HG02759 (cell line): ENCODE data around the gene ECM2.

Source experiments
- ATAC-seq: cut with Tn5 transposase; IDR thresholded peaks from one replicate; pipeline ENCODE4 v1.9.1; 2021; ENCODE audit warnings: mild to moderate bottlenecking, moderate library complexity; ENCODE audit not compliant: unreplicated experiment

Gene ECM2

DNA sequence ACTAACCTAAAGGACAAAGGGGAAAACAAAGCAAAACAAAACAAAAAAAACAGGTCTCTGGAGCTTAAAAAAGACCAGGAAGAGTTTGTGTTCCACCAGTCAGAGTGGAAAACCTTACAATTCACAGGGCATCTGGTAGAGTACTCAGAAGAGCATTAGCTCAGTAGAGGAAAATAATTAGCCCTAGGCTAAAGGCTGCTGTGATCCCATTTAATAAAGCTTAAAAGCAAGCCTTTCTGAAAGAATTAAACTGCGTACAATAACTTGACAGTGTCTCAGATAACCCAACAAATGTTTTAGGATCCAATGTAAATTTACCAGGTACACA, 7.3 kb downstream of the ECM2 start:
- no peak for ATAC-seq

GRCh38 chr9:92527832-92528521, 7.8 kb downstream of the ECM2 start:
- no peak for ATAC-seq

DNA sequence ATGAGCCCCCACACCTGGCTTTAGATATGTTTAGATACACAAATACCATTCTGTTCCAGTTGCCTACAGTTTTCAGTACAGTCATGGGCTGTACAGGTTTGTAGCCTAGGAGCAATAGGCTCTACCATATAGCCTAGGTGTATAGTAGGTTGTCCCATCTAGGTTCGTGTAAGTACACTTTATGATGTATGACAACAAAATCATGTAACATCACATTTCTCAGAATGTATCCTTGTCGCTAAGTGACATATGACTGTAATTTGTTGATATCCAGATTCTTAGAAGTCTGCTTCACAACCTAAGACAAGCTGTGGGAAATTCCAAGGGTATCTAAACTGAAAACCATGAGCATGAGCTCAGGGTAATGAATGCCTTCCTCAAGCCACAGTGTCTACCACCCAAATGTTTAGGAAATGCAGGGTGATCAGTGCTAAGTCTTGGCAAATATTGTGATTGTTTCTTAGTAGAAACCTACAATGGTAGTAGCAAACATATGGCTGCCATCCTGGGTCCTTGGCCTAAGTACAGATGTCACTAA, 8.4 kb downstream of the ECM2 start:
- no peak for ATAC-seq

DNA sequence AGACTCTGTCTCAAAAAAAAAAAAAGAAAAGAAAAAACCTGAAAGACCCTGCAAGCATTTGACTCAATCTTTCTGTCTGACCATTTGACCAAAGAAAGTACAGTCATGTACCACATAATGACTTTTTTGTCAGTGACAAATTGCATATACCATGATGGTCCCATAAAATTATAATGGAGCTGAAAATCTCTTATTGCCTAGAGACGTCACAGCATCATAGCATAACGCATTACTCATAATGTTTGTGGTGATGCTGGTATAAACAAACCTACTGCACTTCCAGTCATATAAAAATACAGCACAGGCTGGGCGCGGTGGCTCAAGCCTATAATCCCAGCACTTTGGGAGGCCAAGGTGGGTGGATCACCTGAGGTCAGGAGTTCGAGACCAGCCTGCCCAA, 10.5 kb downstream of the ECM2 start:
- ATAC-seq, result no peak

GRCh38 chr9:92524881-92525280, 10.9 kb downstream of the ECM2 start:
- ATAC-seq, result no peak

DNA sequence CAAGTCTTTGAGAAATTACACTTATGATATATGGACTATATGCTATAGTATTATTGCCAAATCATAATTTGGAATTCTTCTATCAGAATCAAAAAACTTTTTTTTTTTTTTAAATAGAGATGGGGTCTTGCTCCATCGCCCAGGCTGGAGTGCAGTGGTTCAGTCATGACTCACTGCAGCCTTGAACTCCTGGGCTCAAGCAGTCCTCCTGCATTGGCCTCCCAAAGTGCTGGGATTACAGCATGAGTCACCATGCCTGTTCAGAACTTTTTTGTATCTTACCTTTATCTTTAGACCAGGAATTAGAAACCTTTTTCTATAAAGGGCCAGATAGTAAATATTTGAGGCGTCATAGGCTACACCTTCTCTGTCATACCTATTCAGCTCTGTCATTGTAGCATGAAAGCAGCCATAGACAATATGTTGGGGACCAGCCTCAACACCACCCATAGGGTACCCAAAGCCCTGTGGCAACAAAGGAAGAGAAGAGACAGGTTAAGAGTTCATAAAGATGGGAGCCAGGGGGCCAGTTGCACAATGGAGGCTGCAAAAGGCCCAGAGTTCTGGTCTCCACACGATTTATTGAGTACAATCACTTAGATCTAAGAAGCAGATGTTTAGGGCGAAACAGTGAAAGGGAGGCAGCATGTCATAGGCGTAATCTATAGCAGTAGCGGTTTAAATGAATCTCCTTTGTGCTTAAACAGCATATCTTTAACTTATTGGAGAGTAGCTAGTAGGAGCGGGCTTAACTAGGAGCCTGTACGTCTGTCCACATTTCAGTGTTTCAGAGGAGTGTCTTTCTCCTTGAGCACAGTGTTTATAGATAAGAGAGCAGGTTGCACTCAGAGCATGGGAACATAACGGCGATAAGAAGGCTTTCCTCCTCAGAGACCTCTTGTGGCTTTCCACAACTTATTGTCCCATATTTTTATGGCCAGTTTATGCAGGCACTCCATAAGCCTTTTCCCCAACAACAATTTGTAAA, 12.5 kb downstream of the ECM2 start:
- no peak for ATAC-seq

GRCh38 chr9:92520837-92521236, 15.0 kb downstream of the ECM2 start:
- no peak for ATAC-seq

DNA sequence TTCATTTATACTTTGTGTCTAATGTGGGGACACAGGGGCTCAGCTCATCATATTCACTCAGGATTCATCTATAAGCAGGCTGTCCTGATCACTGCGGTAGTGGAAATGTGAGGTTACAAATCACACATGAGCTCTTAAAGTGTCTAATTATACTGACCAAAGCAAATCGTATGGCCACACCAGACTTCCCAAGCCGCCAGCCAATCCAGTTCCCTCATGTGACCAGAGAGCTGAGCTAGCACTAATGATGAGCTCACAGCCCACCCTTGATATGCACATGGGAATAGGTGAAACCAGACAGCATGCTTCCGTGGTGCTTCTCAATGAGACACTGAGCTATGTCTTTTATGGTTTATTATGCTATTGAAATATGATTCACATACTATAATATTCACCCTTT, 17.6 kb downstream of the ECM2 start:
- no peak for ATAC-seq

DNA sequence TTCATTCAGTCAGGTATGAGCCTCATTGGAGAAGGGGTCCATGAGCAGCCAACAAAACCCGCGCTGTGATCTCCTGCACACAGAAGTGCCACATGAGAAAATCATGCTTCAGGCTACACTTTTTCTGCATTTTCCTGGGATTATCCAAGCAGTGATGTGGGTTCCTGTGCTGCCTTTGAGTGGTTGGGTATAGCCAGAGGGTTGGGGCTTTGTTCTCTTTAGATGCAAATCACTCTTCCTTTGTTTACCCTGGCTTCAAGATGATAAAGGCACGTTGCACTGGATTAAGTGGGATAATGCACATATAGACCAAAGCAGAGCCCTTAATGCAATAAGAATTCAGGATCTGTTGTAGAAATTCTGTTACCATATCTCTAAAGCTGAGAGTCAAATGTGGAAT, 18.7 kb downstream of the ECM2 start:
- no peak for ATAC-seq

DNA sequence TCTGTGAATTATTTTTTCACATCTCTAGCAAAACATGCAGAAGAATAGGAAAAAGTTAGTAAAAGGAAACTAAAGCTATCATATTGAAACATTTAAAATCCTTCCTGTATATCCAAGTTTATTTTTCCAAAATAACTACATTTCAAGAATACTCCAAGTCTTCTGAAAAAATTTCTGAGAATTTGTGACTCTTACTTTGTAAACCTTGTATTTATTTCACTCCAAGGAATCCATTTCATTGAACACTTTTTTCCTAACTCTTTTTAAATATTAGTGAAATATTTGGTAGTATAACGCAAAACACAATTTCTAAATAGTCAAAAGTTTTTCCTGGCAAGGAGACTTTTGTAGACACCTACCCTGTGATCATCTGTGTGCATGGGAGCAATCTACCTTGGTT, 19.3 kb downstream of the ECM2 start:
- no peak for ATAC-seq

DNA sequence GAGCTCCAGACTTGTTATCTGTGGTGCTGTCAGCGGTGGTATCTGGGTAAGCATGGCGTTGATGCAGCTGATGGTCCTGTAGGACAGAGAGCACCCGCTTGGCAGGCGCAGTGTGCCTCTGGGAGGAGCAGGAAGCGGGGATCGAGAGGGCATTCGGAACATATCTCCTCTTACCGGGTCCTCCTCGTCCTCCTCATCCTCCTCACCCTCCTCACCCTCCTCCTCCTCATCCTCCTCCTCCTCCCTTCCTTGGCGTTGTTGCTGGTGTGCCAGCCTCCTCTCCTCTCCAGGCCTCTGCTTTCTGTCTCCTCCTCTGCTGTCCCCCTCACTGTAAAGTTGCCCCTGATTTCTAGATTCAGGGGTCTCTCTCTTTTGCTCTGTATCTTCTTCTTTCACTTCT, 21.2 kb downstream of the ECM2 start:
- no peak for ATAC-seq

DNA sequence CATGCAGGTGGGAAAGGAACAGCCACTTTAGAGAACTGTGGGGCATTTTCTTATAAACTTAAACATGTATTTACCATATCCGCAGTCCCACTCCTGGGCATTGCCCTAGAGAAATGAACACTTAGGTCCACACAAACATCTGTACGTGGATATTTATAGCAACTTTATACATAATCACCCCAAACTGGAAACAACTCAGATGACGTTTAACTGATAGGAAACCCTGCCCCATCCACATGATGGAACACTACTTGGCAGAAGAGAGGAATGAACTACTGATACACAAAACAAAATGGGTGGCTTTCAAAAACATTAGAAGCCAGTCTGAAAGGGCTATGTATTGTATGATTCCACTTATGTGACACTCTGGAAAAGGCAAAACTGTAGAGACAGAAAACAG, 22.4 kb downstream of the ECM2 start:
- no peak for ATAC-seq

GRCh38 chr9:92512622-92513021, 23.2 kb downstream of the ECM2 start:
- no peak for ATAC-seq

- ATAC-seq, result no peak
These were observed 25.0 kb downstream of the ECM2 start for GRCh38 chr9:92510747-92511146.

DNA sequence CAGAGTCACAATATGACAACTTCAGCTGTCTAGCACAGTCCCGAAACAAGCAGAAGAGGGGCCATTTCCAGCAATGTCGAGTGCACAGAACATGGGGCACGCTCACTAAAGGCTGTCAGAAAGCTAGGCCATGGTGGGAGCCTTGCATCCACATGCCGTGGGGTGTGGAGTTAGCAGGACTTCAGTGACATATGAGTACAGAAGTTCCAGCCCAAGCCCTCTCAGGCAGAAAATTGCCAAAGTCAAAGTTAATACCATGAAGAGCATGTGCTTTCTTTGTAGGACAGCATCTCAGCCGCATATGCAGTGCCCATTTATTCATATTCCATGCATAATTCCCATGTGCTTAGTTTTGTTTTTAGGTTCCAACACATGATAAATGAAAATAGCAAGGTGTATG, 26.7 kb downstream of the ECM2 start:
- ATAC-seq, result no peak

DNA sequence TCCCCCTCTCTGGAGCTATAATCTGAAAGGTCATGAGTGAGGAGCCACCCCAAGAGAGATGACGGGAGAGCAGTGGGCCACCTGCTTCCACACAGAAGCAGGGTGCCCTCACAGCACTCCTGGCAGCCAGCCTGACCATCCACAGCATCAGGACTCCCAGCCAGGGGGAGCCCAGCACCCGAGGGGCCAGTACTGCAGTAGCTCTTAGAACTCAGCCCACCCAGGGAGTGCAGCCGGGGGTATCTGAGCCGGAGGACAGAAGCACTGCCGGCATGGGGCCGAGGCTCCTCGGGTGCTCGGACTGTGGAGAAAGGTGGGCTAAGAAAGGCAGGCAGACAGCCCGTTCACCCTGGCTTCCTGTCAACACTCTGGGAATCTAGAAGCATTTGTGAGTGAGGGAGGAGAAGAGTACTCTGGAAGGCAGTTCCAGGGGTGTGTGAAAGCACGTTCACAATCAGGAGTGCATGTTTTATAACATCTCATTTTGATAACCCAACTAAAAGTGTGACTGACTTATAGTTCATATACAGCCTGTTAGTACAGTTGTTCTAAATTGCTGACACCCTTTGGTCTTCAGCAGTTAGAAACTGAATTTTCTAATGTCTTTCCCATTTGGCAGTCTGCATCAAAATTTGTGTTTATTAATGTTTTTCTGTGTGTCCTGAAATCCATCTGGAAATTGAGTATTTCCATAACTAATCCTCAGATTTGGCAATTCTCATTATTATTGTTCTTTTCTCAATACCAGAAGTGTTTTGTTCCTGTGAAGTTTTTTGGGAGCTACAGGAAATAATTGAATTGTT, 27.6 kb downstream of the ECM2 start:
- ATAC-seq, result no peak

DNA sequence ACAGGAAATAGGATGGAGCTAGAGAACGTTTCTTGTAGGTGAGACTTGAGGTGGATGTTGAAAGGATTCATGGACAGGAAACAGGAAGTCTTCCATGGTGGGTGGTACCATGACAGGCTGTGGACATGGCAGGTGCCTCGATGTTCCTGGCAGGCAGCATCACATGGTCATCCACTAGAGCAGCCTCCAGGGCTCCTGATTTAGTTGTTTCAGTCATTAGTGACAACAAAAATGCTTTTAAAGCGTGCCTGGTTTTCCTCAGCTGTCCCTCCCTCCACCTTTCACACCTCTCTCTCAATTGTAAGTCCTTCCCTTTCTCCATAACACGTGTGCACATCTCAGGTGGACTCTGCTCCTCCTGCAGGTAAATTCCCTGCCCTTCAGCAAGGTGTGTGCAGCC, 28.3 kb downstream of the ECM2 start:
- ATAC-seq, result no peak

DNA sequence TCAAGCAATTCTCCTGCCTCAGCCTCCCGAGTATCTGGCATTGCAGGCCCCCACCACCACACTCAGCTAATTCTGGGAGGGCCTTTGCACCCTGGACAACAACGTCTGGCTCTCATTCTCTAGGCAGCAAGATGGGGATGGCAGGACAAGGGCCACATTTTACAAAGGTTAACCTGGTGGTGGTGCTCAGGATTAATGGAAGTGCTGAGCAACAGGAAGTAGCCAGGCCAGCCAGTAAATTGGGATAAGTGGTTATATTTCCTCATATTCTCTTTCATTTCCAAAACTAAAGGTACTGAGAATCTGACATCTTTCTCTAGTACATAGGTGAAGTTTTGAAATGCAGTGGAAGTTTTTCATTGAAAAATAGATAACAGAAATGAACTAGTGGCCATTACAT, 28.8 kb downstream of the ECM2 start:
- no peak for ATAC-seq

- ATAC-seq, result no peak
These were observed 29.5 kb downstream of the ECM2 start for GRCh38 chr9:92506184-92506857.

DNA sequence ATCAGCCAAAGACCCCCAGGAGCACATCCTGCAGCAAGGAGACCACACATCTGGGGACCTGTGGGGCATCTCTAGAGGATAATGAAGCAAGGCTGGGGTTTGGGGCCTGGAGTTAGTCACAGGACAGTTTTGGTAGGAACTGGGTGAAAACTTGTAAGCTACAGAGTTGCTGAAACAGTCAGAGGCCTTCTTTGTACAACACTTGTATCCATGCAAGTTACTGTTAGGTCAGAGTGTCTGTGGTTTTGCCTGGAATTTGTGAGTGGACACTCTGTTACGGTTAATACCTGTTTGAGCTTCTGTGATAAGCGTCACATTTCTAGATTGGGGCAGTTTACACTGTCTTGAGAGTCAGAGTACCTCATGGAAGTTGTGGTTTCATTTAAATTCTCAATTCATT, 30.9 kb downstream of the ECM2 start:
- no peak for ATAC-seq

- no peak for ATAC-seq
These were observed 32.6 kb downstream of the ECM2 start for GRCh38 chr9:92503156-92503555.
